GM19035 (cell line): Measurements from ENCODE around the gene CMTR1.
A peak's percentile ranks its signal among the peaks of the same experiment; 100 is the strongest.
"Not testable (repeated sequence)": the region's sequence is repeated elsewhere in the genome, so short reads cannot be mapped to it uniquely, and the experiment has no call there.

Experiments
- ATAC-seq: cut with Tn5 transposase; IDR thresholded peaks from one replicate; pipeline ENCODE4 v1.9.1; 2021; ENCODE audit not compliant: unreplicated experiment

Gene CMTR1

GRCh38 chr6:37491171-37491829 is 58.3 kb downstream of the CMTR1 start:
- ATAC-seq: no peak

- no peak for ATAC-seq
Observed at GRCh38 chr6:37491830-37492208, 58.8 kb downstream of the CMTR1 start.

GRCh38 chr6:37492236-37492972 is 59.4 kb downstream of the CMTR1 start:
- no peak for ATAC-seq

GRCh38 chr6:37492991-37493660 is 60.1 kb downstream of the CMTR1 start:
- no peak for ATAC-seq

GRCh38 chr6:37493661-37493995 is 60.6 kb downstream of the CMTR1 start:
- no peak for ATAC-seq

- ATAC-seq: no peak
Observed at GRCh38 chr6:37495244-37495934, 62.4 kb downstream of the CMTR1 start.

- ATAC-seq: no peak
Observed at GRCh38 chr6:37496951-37497885, 64.2 kb downstream of the CMTR1 start.

GRCh38 chr6:37499433-37500293 is 66.6 kb downstream of the CMTR1 start, which contains the start of gene CCDC167:
Gene CCDC167 (minus strand): TSS chr6:37499893. CDS start chr6:37499863, 30 bp downstream.
- ATAC-seq: peak; percentile 94

- ATAC-seq: no peak
Observed at GRCh38 chr6:37500294-37500608, 67.2 kb downstream of the CMTR1 start.

GRCh38 chr6:37500904-37501303 is 67.9 kb downstream of the CMTR1 start:
- not testable (repeated sequence) for ATAC-seq

- ATAC-seq: no peak
Observed at GRCh38 chr6:37501632-37502491, 68.8 kb downstream of the CMTR1 start.

- ATAC-seq: no peak
Observed at GRCh38 chr6:37502703-37503291, 69.8 kb downstream of the CMTR1 start.

- ATAC-seq: no peak
Observed at GRCh38 chr6:37503309-37503965, 70.4 kb downstream of the CMTR1 start.

GRCh38 chr6:37504024-37504423 is 71.0 kb downstream of the CMTR1 start:
- ATAC-seq: no peak

- ATAC-seq: no peak
Observed at GRCh38 chr6:37506479-37506878, 73.5 kb downstream of the CMTR1 start.

- ATAC-seq: no peak
Observed at GRCh38 chr6:37507077-37507476, 74.1 kb downstream of the CMTR1 start.

GRCh38 chr6:37507690-37508421 is 74.8 kb downstream of the CMTR1 start:
- ATAC-seq: no peak
